Ovary (tissue), 3 donors: ENCODE results near the gene OSBPL5.

ENCODE experiments used
- EP300 ChIP-seq: sonication (generic); formaldehyde crosslinking; IDR thresholded peaks from one replicate; pipeline ENCODE4 v1.6.1; 2017; ENCODE audit warnings: antibody characterized with exemption
- POLR2A ChIP-seq: fragments of 450-650 bp; IDR thresholded peaks from one replicate; pipeline ENCODE4 v1.6.1; 2017; ENCODE audit warnings: antibody characterized with exemption, mild to moderate bottlenecking, moderate library complexity
- TF ChIP-seq, protein P1 (sequence below), 3 donors: fragments of 450-650 bp in 2 of 3; fragments of 200-600 bp in 1 of 3; IDR thresholded peaks; one replicate each; pipeline versions ENCODE4 v1.5.1 to v1.8.0; 2016 to 2022; ENCODE audit warnings: antibody characterized with exemption in 3 of 3, mild to moderate bottlenecking in 1 of 3
- donor health status: DM: no; HTN: no; CAD: no.

DNA sequence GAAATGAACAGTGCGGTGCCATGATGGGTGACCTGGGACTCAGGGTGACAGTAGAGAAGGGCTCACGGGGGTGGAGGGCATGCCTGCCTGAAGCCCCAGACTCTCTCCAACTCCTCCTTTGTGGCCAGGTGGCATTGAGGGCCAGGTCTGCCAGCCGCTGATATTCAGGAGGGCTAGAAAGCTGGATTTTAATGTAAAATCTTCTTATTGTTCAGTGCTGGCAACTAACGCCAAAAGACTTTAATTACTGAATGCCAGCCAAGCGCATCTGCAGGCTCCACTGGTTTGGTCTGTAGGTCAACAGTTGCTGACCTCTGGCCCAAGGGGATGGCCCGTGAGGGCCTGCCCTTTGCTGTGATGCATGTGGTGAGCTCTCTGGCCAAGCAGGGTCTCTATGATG, 43.2 kb upstream of the OSBPL5 start:
- TF ChIP-seq, protein P1, sequence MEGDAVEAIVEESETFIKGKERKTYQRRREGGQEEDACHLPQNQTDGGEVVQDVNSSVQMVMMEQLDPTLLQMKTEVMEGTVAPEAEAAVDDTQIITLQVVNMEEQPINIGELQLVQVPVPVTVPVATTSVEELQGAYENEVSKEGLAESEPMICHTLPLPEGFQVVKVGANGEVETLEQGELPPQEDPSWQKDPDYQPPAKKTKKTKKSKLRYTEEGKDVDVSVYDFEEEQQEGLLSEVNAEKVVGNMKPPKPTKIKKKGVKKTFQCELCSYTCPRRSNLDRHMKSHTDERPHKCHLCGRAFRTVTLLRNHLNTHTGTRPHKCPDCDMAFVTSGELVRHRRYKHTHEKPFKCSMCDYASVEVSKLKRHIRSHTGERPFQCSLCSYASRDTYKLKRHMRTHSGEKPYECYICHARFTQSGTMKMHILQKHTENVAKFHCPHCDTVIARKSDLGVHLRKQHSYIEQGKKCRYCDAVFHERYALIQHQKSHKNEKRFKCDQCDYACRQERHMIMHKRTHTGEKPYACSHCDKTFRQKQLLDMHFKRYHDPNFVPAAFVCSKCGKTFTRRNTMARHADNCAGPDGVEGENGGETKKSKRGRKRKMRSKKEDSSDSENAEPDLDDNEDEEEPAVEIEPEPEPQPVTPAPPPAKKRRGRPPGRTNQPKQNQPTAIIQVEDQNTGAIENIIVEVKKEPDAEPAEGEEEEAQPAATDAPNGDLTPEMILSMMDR (IDR thresholded peaks at IDR 0.05), result no peak
- TF ChIP-seq EP300 (no peak), POLR2A (no peak)
